GM12872 (cell line): Measurements from ENCODE around the gene KCNJ8.

ENCODE experiments used
- CTCF ChIP-seq: IDR thresholded peaks from 3 replicates; pipeline ENCODE4 v1.5.1; 2011; ENCODE audit warnings: low read depth, mild to moderate bottlenecking, low read length, moderate library complexity; ENCODE audit not compliant: insufficient read depth

Gene KCNJ8

GRCh38 chr12:21814327-21814726 lies 39.8 kb upstream of the KCNJ8 start:
- TF ChIP-seq CTCF = no peak

GRCh38 chr12:21813751-21814150 lies 39.2 kb upstream of the KCNJ8 start:
- TF ChIP-seq CTCF = no peak

GRCh38 chr12:21813125-21813524 lies 38.6 kb upstream of the KCNJ8 start:
- TF ChIP-seq CTCF = no peak

- TF ChIP-seq CTCF = no peak
These were observed 34.6 kb upstream of the KCNJ8 start for GRCh38 chr12:21809100-21809499.

DNA sequence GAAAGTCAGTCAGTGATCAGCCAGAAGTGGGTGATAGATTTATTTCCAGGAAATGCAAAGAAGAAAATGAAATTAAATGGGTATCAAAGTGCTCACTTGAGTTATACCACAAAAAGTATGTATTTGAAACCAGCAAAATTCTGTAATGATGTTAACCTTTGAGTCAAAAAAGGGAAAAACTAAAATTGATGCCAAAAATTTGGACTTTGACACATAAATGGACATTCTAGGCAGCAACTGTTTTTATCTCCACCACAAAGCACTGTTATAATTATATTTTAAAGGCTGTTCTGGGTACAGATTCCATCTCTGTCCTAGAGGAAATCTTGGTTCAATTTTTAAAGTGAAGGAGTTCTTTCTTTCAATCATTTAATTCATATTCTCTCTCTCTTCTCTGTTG lies 31.7 kb upstream of the KCNJ8 start:
- no peak for TF ChIP-seq CTCF

GRCh38 chr12:21801522-21802288 lies 27.2 kb upstream of the KCNJ8 start:
- TF ChIP-seq CTCF = no peak

GRCh38 chr12:21800011-21800410 lies 25.5 kb upstream of the KCNJ8 start:
- TF ChIP-seq CTCF = no peak
